ENCODE data around the gene PDLIM5. TPM values are rescaled to one million over a fixed set of nuclear protein-coding genes. Genes with fewer than 3 reads are reported as not detected.

Gene PDLIM5
- total RNA-seq, 1 donor from 2014 or later = 60.7 TPM

DNA sequence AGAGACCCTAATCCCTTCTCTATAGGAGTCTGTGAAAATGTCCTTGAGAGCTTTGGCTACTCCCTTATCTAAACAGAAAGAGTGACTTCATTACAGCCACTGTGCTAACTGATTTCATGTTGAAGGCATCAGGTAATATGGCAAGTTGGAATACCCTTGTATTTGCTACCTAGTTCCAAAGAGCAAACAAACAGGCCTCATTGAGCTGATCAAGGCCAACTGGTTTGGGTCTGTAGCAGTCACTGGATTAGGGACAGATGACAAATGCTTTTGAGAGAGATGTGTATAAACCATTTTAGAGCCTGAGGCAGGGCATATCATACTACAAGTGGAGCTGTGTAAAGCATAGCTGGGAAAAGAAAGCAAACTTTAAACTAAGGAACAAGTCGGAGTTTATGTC lies 22.9 kb upstream of the PDLIM5 start:
- no peak overlapping the region for H3K4me3 Mint-ChIP-seq
- H3K4me1 Mint-ChIP-seq = peaks cover 12% of the 10 kb centered on the region
- H3K36me3 Mint-ChIP-seq = peaks cover 9% of the 10 kb centered on the region
- H3K27ac Mint-ChIP-seq = no peak overlapping the region
- DNase-seq (ENCODE audit: low spot score in 2 of 2, unreplicated experiment in 2 of 2) = no peak
- H3K9me3 Mint-ChIP-seq = peaks cover 36% of the 10 kb centered on the region
- peaks cover 1% of the 10 kb centered on the region for H3K27me3 Mint-ChIP-seq (ENCODE audit: low read depth)
- TF ChIP-seq, protein P1, sequence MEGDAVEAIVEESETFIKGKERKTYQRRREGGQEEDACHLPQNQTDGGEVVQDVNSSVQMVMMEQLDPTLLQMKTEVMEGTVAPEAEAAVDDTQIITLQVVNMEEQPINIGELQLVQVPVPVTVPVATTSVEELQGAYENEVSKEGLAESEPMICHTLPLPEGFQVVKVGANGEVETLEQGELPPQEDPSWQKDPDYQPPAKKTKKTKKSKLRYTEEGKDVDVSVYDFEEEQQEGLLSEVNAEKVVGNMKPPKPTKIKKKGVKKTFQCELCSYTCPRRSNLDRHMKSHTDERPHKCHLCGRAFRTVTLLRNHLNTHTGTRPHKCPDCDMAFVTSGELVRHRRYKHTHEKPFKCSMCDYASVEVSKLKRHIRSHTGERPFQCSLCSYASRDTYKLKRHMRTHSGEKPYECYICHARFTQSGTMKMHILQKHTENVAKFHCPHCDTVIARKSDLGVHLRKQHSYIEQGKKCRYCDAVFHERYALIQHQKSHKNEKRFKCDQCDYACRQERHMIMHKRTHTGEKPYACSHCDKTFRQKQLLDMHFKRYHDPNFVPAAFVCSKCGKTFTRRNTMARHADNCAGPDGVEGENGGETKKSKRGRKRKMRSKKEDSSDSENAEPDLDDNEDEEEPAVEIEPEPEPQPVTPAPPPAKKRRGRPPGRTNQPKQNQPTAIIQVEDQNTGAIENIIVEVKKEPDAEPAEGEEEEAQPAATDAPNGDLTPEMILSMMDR (IDR thresholded peaks at IDR 0.05; ENCODE audit: unreplicated experiment) = no peak

DNA sequence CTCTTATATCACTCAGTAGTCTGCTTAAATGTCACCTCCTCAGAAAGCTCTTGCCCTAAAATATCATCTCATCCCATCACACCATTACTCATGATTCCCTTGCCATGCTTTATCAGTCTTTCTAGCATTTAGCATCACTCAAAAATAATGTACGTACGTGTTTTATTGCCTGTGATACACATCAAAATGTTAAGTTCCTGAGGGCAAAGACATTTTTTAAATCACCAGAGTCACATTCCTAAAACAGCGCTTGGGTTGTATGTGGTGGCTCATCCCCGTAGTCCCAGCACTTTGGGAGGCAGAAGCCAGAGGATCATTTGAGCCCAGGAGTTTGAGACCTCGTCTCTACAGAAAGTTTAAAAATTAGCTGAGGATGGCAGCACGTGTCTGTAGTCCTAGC lies 21.3 kb upstream of the PDLIM5 start:
- H3K36me3 Mint-ChIP-seq = peaks cover 5% of the 10 kb centered on the region
- DNase-seq (ENCODE audit: low spot score in 2 of 2, unreplicated experiment in 2 of 2) = no peak
- no peak overlapping the region for H3K4me3 Mint-ChIP-seq
- H3K4me1 Mint-ChIP-seq = peaks cover 12% of the 10 kb centered on the region
- H3K9me3 Mint-ChIP-seq = peaks cover 20% of the 10 kb centered on the region
- H3K27me3 Mint-ChIP-seq (ENCODE audit: low read depth) = peaks cover 7% of the 10 kb centered on the region
- TF ChIP-seq, protein P1 (IDR thresholded peaks at IDR 0.05; ENCODE audit: unreplicated experiment) = no peak
- no peak overlapping the region for H3K27ac Mint-ChIP-seq

DNA sequence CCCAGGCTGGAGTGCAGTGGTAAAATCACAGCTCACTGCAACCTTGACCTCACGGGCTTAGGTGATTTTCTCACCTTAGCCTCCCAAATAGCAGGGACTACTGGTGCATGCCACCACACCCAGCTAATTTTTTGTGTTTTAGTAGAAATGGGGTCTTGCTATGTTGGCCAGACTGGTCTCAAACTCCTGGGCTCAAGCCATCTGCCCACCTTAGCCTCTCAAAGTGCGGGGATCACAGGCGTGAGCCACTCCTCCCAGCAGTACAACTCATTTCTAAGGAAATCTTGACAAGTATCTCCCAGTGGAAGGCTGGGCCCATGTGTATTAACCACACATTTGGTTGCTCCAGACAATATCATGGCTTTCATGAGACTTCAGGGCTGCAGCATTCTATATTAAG lies 20.4 kb upstream of the PDLIM5 start:
- DNase-seq (ENCODE audit: low spot score in 2 of 2, unreplicated experiment in 2 of 2) = no peak
- Mint-ChIP-seq H3K27me3 (ENCODE audit: low read depth) (peaks cover 8% of the 10 kb centered on the region), H3K36me3 (peaks cover 4% of the 10 kb centered on the region), H3K27ac (no peak overlapping the region), H3K4me3 (no peak overlapping the region), H3K4me1 (peaks cover 12% of the 10 kb centered on the region), H3K9me3 (peaks cover 17% of the 10 kb centered on the region)
- TF ChIP-seq, protein P1 (IDR thresholded peaks at IDR 0.05; ENCODE audit: unreplicated experiment) = no peak

DNA sequence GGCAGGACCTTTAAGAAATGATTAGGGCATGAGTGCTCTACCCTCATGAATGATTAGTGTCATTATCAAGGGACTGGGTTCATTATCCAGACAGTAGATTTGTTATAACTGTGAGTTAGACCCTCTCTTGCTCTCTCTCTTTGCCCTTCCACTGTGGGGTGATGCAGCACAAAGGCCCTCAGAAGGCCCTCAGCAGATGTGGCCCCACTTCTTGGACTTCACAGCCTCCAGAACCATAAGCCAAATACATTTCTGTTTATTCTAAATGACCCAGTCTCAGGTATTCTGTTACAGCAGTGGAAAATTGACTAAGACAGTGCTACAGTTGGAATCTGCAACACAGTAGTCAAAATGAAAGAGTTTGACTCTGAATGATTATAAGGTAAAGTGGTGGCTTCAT lies 17.2 kb upstream of the PDLIM5 start:
- Mint-ChIP-seq H3K27ac (no peak overlapping the region), H3K4me3 (no peak overlapping the region), H3K27me3 (ENCODE audit: low read depth) (peaks cover 17% of the 10 kb centered on the region), H3K36me3 (no peaks in the 10 kb centered on the region), H3K9me3 (peaks cover 8% of the 10 kb centered on the region), H3K4me1 (peaks cover 8% of the 10 kb centered on the region)
- DNase-seq (ENCODE audit: low spot score in 2 of 2, unreplicated experiment in 2 of 2) = no peak
- TF ChIP-seq, protein P1 (IDR thresholded peaks at IDR 0.05; ENCODE audit: unreplicated experiment) = no peak

DNA sequence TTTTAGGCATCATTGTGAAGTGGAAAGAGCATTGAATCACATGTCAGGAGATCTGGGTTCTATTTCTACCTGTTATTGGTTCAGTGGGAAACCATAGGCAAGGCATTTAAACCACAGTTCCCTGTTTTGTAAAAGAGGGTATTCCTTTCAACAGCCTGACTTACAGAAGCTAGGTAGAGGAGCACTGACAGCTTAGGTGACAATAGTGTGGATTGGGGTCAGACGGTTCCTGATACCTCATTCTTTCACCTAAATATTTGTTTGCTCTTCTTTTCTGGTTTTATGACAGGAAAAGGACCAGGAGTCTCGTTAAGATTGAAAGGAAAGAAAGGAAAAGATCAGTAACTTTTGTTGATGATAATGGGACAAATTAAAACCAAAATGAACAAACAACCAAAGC lies 15.9 kb upstream of the PDLIM5 start:
- DNase-seq (ENCODE audit: low spot score in 2 of 2, unreplicated experiment in 2 of 2) = no peak
- H3K4me3 Mint-ChIP-seq = no peak overlapping the region
- H3K9me3 Mint-ChIP-seq = peaks cover 8% of the 10 kb centered on the region
- TF ChIP-seq, protein P1 (IDR thresholded peaks at IDR 0.05; ENCODE audit: unreplicated experiment) = no peak
- H3K36me3 Mint-ChIP-seq = no peaks in the 10 kb centered on the region
- H3K27ac Mint-ChIP-seq = no peak overlapping the region
- peaks cover 21% of the 10 kb centered on the region for H3K27me3 Mint-ChIP-seq (ENCODE audit: low read depth)
- no peaks in the 10 kb centered on the region for H3K4me1 Mint-ChIP-seq

DNA sequence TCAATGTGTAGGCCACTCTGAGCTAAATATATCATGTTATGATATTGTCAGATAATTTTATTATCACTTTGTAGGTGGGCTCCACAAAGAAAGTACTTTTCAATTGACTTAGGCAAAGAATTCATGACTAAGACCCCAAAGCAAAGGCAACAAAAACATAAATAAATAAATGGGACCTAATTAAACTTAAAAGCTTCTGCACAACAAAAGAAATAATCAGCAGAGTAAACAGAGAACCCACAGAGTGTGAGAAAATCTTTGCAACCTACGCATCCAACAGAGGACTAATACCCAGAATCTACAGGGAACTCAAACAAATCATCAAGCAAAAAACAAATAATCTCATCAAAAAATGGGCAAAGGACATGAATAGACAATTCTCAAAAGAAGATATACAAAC lies 15.2 kb upstream of the PDLIM5 start:
- no peak overlapping the region for H3K4me3 Mint-ChIP-seq
- peaks cover 21% of the 10 kb centered on the region for H3K27me3 Mint-ChIP-seq (ENCODE audit: low read depth)
- H3K27ac Mint-ChIP-seq = no peak overlapping the region
- peaks cover 8% of the 10 kb centered on the region for H3K9me3 Mint-ChIP-seq
- TF ChIP-seq, protein P1 (IDR thresholded peaks at IDR 0.05; ENCODE audit: unreplicated experiment) = no peak
- no peaks in the 10 kb centered on the region for H3K4me1 Mint-ChIP-seq
- DNase-seq (ENCODE audit: low spot score in 2 of 2, unreplicated experiment in 2 of 2) = no peak
- no peaks in the 10 kb centered on the region for H3K36me3 Mint-ChIP-seq

Data from mesothelial cell of epicardium (in vitro differentiated cells).